PC-9 (cell line): ENCODE results near the gene HMX1.

Experiments used
- CTCF ChIP-seq: fragments of 200-600 bp; sonication (generic); conservative IDR thresholded peaks from 2 replicates; pipeline ENCODE4 v1.6.1; 2017; ENCODE audit warnings: mixed run types, antibody characterized with exemption, mild to moderate bottlenecking, moderate library complexity
- EZH2 ChIP-seq: fragments of 200-600 bp; sonication (generic); IDR thresholded peaks from 2 replicates; pipeline ENCODE4 v1.8.0; 2017; ENCODE audit warnings: antibody characterized with exemption, low read depth

GRCh38 chr4:8893624-8894423, 22.2 kb upstream of the HMX1 start:
- TF ChIP-seq CTCF: no peak
- no peak for TF ChIP-seq EZH2
